ENCODE measurements around the gene GLYR1.

GRCh38 chr16:4767872-4768548 lies 79.1 kb downstream of the GLYR1 start:
- TF ChIP-seq RNF2 (IDR thresholded peaks at IDR 0.05; ENCODE audit: borderline replicate concordance, low read depth) (no peak), REST (IDR thresholded peaks at IDR 0.05) (no peak), CTCF (IDR thresholded peaks at IDR 0.05) (no peak), EP300 (IDR thresholded peaks at IDR 0.05) (no peak), USF2 (IDR thresholded peaks at IDR 0.05) (no peak), JUN (IDR thresholded peaks at IDR 0.05) (no peak; a peak in 1 of 5 replicates), CEBPB (IDR thresholded peaks at IDR 0.05) (no peak), POLR2AphosphoS2 (conservative IDR thresholded peaks at IDR 0.05; ENCODE audit: low read length) (no peak)

Measured in A549 (cell line).